NT2/D1 (cell line): ENCODE results near the gene TRIM10.

Source experiments
- YY1 ChIP-seq: IDR thresholded peaks from 2 replicates; pipeline ENCODE4 v1.6.1; 2011; ENCODE audit not compliant: insufficient read length, insufficient read depth
- ZNF274 ChIP-seq: IDR thresholded peaks from 2 replicates; pipeline ENCODE4 v1.6.1; 2011; ENCODE audit warnings: mild to moderate bottlenecking, low read depth, low read length

DNA sequence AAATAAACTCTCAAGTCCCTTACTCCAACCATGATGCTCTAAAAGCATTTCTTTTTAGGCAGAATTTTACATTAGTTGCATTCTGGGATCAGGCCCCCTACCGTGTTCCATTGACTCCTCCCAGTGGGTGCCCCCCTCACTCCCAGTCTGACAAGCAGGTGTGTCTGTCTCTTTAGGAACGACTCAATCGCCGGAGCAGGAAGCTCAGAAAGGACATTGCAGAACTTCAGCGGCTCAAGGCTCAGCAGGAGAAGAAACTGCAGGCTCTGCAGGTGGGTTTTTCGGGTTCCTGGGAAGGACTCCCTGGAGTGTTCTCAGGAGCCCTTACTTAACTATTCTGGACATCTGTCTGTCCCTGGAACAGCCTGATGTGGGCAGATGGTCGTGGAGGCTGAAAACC, 15.2 kb downstream of the TRIM10 start:
- TF ChIP-seq ZNF274 (no peak), YY1 (no peak)
